ENCODE data around the gene ATM.

- no peak for TF ChIP-seq POLR2AphosphoS5 (IDR thresholded peaks at IDR 0.05; ENCODE audit: low read depth, low read length)
- TF ChIP-seq POLR2A (IDR thresholded peaks at IDR 0.05; ENCODE audit: low read depth, low read length), result no peak
These were observed 12.8 kb downstream of the ATM start for GRCh38 chr11:108235633-108236032.
